Measurements from ENCODE around the gene TBXT. TPM values are rescaled to one million over a fixed set of nuclear protein-coding genes. Genes with fewer than 3 reads are reported as not detected.

The TBXT gene
- total RNA-seq (2014; rRNA removed; shearing (Covaris generic)) = not detected in 2 replicates

GRCh38 chr6:166167801-166168615 lies at the start of gene TBXT:
Gene TBXT (minus strand): TSS chr6:166167851. CDS start chr6:166167591, 260 bp downstream.

Small RNAs within 50 kb of the gene (small RNA-seq; reads per million reads assigned to genes)
- not detected for gene RNU6-153P

Other genes starting within 250 kb of the TBXT start
- gene PRR18, start 140.5 kb upstream of the TBXT start, total RNA-seq (2014; rRNA removed; shearing (Covaris generic)) = not detected in 2 replicates
- 38.2 TPM in 2 replicates for gene SFT2D1, start 174.7 kb upstream of the TBXT start, total RNA-seq (2014; rRNA removed; shearing (Covaris generic))
- 11.6 and 18.2 TPM in 2 replicates for gene MPC1, start 215.1 kb upstream of the TBXT start, total RNA-seq (2014; rRNA removed; shearing (Covaris generic))